Right ventricle myocardium superior (tissue), 1 donor: ENCODE measurements around the gene LRRK1. TPM values are rescaled to one million over a fixed set of nuclear protein-coding genes. Genes with fewer than 3 reads are reported as not detected.
A peak's percentile ranks its signal among the peaks of the same experiment; 100 is the strongest.

Experiments
- ATAC-seq: fragments of 200-7000 bp; cut with Tn5 transposase; one replicate; pipeline ENCODE4 v1.9.1; 2020; ENCODE audit warnings: mild to moderate bottlenecking; ENCODE audit not compliant: poor library complexity
- DNase-seq: peaks from one replicate; pipeline ENCODE4 v3.0.0-alpha.2; 2020
- intact Hi-C: fragments of 100-400 bp; cut with DNase I; formaldehyde crosslinking; loops from one replicate; pipeline ENCODE4 v1.11.2; 2022
- total RNA-seq: library from RNA; stranded (reverse); fragmentation: NEBNext Ultra II Directional; extraction: Animal tissue kit (Norgen Biotek cat#: 25700); gene quantifications from one replicate; pipeline ENCODE4 v1.2.1, GENCODE V29; 2021
- donor health status: DM: no; HTN: yes; CAD: no; lungs with severe emphysema.

LRRK1 gene
- total RNA-seq, 1 donor from 2014 or later = 3.0 TPM

DNA sequence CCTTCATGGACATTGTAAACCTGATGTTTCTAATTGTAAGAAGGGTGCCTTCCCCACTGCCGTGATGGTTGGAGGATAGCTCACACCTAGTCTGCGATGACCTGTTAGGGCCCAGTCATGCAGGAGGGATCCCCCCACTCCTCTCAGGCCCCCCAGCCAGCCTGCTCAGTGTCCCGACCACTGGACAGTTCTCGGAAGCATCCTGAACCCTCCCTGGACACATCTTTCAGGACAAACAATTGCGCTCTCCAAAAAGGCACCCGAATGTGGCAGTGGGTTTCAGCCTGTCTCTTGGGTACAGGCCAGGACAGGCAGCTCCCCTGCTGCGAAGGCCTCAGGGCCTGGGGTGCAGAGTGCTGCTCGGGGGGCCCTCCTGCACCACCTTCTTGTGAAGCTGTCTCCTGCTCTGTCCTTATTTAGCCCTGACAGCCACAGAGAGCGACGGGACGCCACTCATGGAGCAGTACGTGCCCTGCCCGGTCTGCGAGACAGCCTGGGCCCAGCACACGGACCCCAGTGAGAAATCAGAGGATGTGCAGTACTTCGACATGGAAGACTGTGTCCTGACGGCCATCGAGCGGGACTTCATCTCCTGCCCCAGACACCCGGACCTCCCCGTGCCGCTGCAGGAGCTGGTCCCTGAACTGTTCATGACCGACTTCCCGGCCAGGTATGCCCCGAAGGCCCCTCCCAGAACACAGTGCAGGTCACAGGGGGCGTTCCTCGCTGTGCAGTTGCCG, 132.3 kb downstream of the LRRK1 start:
- no peak for ATAC-seq
- DNase-seq = peak; percentile 33
- intact Hi-C loops = no loop called here

DNA sequence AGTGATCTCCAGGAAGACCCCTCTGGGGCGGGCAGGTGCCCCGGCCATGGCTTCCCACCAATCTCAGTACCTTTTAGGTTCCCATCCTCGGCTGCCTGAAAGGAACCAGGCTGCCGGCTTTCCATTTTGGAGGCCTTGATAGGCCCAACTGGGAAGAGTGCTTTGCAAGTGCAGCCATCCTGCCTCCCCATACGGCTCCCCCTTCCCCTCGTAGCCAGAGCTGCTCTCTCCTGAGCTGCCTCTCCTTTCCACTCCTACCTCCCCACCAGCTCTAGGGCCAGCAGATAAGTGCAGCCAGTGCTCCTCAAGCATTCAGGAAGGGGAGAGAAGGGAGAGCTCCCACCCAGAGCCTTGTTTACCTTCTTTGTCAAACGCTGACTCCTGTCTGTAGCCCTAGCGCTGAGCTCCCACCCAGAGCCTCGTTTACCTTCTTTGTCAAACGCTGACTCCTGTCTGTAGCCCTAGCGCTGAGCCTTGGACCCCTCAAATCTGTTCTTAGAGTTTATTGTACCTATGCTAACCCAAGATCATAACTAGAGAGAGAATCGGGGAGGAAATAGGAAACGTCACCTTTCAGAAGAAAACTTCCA, 133.0 kb downstream of the LRRK1 start:
- DNase-seq (no peak), ATAC-seq (no peak)
- intact Hi-C loops = no loop called here

- DNase-seq (no peak), ATAC-seq (no peak)
- intact Hi-C loops = no loop called here
Measured at GRCh38 chr15:101052681-101053121, 133.5 kb downstream of the LRRK1 start.

DNA sequence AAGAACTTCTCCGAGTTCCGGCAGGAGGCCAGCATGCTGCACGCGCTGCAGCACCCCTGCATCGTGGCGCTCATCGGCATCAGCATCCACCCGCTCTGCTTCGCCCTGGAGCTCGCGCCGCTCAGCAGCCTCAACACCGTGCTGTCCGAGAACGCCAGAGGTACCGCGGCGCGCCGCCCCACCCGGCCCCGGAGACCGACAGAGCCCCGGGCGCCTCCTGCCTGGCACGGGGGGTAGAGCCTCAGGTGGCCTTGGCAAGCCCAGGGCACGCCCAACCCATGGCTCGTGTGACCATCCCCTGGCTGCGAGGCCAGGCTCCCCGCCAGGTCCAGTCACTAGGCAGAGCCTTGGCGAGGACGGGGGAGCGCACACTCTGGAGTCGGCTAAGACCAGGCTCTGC, 134.1 kb downstream of the LRRK1 start:
- ATAC-seq = no peak
- intact Hi-C loops = no loop called here
- DNase-seq = no peak

- DNase-seq = no peak
- intact Hi-C loops = no loop called here
- ATAC-seq = no peak
Measured at GRCh38 chr15:101054116-101054515, 135.0 kb downstream of the LRRK1 start.

GRCh38 chr15:101054991-101055390, 135.8 kb downstream of the LRRK1 start:
- ATAC-seq = no peak
- intact Hi-C loops = no loop called here
- DNase-seq = no peak

DNA sequence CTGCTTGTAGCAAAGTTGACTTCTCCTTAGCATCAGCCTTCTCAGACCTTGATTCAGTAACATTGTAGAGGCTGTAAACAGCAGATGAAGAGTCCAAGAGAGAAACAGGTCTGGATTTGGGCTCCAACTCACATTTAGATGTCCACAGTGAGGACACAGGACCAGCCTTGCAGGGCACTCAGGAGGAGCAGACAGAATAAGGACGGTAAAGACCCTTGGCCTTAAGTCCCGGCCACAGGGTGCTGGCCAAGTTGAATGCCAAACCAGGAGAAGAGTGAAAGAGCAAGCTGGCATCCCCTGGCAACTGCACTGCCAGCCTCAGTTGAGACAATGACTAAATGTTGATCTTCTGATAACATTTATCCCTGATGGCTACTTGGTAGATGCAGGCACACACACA, 136.3 kb downstream of the LRRK1 start:
- ATAC-seq (no peak), DNase-seq (no peak)
- intact Hi-C loops = no loop called here

DNA sequence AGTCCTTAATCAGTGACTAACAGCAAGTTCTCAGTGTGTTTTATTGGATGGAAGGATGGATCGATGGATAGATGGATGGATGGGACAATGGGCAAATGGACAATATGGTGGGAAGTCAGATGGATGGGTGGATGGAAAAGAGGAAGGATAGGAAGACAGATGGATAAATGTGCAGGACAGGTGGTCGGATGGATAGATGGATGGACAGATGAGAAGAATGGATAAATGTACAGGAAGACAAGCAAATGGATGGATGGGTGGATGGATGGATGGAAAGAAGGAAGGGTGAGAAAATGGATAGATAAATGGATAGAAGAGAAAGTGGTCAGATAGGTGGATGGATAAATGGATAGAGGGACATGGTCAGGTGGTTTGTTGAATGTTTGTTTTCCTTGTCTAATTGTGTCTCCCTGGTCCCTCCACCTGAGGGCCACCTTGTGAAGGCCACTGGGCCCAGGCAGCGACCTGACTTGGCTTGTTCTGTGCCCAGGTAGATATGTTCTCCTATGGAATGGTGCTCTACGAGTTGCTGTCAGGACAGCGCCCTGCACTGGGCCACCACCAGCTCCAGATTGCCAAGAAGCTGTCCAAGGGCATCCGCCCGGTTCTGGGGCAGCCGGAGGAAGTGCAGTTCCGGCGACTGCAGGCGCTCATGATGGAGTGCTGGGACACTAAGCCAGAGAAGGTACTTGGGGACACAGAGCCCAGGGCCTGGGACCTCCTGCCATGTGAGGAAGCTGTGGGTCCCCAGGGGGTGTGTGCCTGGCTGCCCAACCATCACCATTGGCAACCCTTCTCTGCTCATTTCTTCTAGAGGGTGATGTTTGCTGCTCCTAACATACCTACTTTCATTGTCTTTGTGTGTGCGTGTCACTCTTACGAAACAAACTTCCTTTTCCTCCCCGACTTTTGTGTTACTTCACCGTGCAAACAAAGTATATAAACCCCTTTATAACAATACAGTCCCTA, 137.5 kb downstream of the LRRK1 start:
- DNase-seq = no peak

GRCh38 chr15:101057841-101058407, 138.8 kb downstream of the LRRK1 start:
- intact Hi-C loops = no loop called here
- ATAC-seq (no peak), DNase-seq (no peak)

More for the DNA sequence above, 137.5 kb downstream of the LRRK1 start:
- no peak for ATAC-seq
- intact Hi-C loops = no loop called here

- DNase-seq (no peak), ATAC-seq (no peak)
- intact Hi-C loops = no loop called here
Measured at GRCh38 chr15:101058735-101059134, 139.6 kb downstream of the LRRK1 start.

- intact Hi-C loops = no loop called here
- DNase-seq (no peak), ATAC-seq (no peak)
Measured at GRCh38 chr15:101059381-101060341, 140.5 kb downstream of the LRRK1 start.

DNA sequence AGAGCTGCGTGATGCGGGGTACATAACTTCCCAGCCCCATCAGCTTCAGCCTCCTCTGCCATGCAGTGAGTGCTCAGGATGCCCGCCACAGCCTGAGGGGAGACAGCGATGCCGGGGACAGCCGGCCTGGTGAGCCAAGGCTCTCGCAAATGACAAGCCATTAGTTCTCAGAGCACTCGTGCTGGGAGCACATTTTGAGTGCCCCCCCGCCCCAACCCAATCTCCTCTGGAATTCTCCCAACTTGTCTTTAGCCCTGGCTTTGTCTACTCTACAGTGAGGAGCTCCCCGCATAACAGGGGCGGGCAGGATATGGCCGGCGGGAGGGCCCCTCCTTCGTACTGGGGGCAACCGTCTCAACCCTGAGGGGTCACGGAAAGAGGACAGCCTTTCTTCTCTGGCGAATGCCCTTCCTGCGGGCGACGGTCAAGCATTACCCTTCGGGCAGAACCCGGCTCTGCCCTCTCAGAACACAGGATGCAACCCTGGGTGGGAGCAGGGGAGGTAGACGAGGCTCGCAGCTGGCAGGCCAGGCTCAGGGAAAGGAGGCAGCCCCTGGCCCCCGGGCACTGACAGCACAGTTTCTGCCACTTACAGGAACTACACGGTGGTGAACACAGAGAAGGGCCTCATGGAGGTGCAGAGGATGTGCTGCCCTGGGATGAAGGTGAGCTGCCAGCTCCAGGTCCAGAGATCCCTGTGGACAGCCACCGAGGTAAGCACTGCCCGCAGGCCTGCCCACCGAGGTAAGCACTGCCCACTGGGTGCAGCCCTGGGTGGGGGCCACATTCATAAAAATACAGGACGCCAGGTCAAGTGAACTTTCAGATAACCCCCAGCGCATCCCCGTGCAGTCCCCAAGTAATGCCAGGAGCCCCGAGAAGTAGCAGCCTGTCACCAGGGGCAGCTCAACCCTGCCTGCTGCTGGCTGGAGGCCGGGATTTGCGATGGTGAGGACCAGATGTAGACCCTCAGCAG, 141.7 kb downstream of the LRRK1 start:
- intact Hi-C loops = no loop called here
- DNase-seq (no peak), ATAC-seq (no peak)

- ATAC-seq (no peak), DNase-seq (no peak)
- intact Hi-C loops = no loop called here
Measured at GRCh38 chr15:101062063-101062462, 142.9 kb downstream of the LRRK1 start.

DNA sequence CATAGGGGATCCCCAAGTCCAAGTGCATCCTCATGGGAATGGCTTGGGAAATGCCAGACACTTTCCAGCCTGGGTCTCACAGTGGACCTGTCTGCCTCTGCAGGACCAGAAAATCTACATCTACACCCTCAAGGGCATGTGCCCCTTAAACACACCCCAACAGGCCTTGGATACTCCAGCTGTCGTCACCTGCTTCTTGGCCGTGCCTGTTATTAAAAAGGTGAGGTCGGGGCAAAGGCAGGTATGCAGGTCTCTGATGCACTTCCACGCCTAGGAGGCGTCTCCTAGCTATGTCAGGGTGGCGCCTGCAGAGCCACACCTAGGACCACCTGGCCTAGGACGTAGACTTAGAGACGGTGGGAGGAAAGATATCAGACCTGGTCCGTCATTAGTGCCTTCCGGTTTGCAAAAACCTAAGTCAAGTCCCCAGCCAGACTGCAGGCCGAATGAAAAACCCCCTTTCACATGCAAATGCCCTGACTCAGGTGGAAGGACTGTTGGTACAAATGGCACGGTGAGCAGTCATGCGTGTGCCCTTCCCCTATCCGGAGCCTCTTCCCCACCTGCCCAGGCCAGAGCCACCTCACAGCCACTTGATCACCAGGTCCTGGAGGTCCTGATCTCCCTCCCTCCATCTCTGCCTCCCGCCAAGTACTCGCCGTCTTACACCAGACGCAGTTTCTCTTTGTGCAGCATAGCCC, 143.5 kb downstream of the LRRK1 start:
- ATAC-seq = no peak
- no peak for DNase-seq
- intact Hi-C loops = no loop called here

DNA sequence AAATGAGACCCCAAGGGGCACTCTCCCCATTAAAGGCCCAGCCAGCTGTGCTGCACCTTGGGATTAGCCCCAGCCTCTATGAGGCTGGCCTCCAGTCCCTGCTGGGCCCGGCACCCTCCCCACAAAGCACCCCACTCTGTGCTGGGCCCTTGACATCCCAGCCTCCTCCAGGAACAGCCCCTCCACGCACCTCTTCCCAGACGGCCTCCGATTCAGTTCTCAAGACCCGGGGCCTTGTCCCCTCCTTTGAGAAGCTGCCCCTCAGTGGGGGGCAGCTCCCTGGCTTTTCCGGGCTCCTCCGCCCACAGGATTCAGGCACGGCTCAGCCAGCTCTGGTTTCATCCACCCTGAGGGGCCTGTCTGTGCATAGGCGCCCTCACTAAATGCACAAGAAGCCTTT, 144.1 kb downstream of the LRRK1 start:
- DNase-seq (no peak), ATAC-seq (no peak)
- intact Hi-C loops = no loop called here
